Measurements from ENCODE around the gene CROCC2. TPM values are rescaled to one million over a fixed set of nuclear protein-coding genes. Genes with fewer than 3 reads are reported as not detected.

Gene CROCC2
- polyA plus RNA-seq, 2 of the 4 experiments (the other 2 are of a cell fraction), result not detected

DNA sequence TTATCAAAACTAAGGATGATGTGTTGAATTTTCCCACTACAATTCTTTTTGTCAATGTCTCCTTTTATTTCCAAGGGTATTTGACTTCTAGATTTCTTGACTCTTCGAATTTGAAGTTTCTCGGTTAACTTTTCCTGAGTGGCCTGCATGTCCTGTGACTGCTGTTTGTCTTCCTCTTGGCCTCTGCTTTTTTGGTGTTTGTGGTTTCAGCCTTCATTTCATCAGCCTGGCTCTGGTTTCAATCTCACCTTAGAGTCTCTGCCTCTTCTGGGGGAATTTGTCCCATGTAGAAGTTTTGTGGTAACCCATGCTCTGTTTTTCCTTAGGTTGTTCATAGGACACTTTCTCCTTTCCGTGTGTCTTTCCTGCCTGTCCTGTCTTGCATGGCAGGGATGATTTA lies 64.0 kb downstream of the CROCC2 start (continued):
- TF ChIP-seq, protein P1, sequence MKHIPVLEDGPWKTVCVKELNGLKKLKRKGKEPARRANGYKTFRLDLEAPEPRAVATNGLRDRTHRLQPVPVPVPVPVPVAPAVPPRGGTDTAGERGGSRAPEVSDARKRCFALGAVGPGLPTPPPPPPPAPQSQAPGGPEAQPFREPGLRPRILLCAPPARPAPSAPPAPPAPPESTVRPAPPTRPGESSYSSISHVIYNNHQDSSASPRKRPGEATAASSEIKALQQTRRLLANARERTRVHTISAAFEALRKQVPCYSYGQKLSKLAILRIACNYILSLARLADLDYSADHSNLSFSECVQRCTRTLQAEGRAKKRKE (CRISPR knock-in tag; IDR thresholded peaks at IDR 0.05; ENCODE audit: low read depth), result no peak
- TF ChIP-seq, protein P2, sequence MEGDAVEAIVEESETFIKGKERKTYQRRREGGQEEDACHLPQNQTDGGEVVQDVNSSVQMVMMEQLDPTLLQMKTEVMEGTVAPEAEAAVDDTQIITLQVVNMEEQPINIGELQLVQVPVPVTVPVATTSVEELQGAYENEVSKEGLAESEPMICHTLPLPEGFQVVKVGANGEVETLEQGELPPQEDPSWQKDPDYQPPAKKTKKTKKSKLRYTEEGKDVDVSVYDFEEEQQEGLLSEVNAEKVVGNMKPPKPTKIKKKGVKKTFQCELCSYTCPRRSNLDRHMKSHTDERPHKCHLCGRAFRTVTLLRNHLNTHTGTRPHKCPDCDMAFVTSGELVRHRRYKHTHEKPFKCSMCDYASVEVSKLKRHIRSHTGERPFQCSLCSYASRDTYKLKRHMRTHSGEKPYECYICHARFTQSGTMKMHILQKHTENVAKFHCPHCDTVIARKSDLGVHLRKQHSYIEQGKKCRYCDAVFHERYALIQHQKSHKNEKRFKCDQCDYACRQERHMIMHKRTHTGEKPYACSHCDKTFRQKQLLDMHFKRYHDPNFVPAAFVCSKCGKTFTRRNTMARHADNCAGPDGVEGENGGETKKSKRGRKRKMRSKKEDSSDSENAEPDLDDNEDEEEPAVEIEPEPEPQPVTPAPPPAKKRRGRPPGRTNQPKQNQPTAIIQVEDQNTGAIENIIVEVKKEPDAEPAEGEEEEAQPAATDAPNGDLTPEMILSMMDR (IDR thresholded peaks at IDR 0.05), result no peak
- no peak for TF ChIP-seq ESRRA (IDR thresholded peaks at IDR 0.05; ENCODE audit: borderline replicate concordance, low read length)
- TF ChIP-seq RNF2 (IDR thresholded peaks at IDR 0.05; ENCODE audit: borderline replicate concordance, low read depth), result no peak
- TF ChIP-seq, protein P3, sequence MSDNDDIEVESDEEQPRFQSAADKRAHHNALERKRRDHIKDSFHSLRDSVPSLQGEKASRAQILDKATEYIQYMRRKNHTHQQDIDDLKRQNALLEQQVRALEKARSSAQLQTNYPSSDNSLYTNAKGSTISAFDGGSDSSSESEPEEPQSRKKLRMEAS (IDR thresholded peaks at IDR 0.05), result no peak
- TF ChIP-seq KDM1A (IDR thresholded peaks at IDR 0.05; ENCODE audit: low read depth), result no peak
- no peak for TF ChIP-seq CBX8 (IDR thresholded peaks at IDR 0.05)
- TF ChIP-seq RCOR1 (IDR thresholded peaks at IDR 0.05; ENCODE audit: low read depth, low read length), result no peak

DNA sequence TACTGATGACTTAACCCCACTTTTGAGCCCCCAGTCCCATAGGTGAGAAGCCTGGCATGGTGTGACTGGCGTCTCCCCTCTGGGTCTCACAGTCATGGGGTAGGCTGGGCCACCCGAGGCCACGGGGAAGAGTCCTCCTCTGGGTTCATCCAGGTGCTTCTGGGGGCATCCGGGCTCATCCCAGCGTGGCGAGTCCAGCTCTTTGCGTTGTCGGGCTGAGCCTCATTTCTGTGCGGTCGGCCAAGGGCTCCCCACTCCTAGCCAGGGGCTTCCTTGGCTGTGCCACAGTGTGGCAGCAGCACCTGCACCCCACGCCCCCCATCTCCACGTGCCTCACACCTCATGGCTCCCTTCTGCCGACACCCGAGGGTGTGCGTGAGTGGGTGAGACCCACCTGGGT lies 64.7 kb downstream of the CROCC2 start:
- POLR2A ChIA-PET, result no interaction called here
- Histone ChIP-seq H3K4me3 (no peak overlapping the region), H3K4me1 (no peaks in the 10 kb centered on the region), H3K9me3 (no peaks in the 10 kb centered on the region), H3K27ac (no peak overlapping the region), H3K4me2 (no peak overlapping the region)
- CTCF ChIA-PET, result interaction anchor here (0.7 to 1.7 kb wide), 3 partner anchors 13 to 79 kb away, joined by 3 to 4 read pairs (median 3); no protein-coding TSS in a partner anchor
- WGBS (ENCODE audit: missing lambda C conversion rate), result 45% methylated on average over 5 of the region's 15 CpGs
- no peak for FAIRE-seq
- no peak for DNase-seq (ENCODE audit: low read depth in 1 of 2, low spot score in 1 of 2)
- no peak for ATAC-seq
- no peak for TF ChIP-seq ZC3H11A (IDR thresholded peaks at IDR 0.05)
- TF ChIP-seq, protein P4, sequence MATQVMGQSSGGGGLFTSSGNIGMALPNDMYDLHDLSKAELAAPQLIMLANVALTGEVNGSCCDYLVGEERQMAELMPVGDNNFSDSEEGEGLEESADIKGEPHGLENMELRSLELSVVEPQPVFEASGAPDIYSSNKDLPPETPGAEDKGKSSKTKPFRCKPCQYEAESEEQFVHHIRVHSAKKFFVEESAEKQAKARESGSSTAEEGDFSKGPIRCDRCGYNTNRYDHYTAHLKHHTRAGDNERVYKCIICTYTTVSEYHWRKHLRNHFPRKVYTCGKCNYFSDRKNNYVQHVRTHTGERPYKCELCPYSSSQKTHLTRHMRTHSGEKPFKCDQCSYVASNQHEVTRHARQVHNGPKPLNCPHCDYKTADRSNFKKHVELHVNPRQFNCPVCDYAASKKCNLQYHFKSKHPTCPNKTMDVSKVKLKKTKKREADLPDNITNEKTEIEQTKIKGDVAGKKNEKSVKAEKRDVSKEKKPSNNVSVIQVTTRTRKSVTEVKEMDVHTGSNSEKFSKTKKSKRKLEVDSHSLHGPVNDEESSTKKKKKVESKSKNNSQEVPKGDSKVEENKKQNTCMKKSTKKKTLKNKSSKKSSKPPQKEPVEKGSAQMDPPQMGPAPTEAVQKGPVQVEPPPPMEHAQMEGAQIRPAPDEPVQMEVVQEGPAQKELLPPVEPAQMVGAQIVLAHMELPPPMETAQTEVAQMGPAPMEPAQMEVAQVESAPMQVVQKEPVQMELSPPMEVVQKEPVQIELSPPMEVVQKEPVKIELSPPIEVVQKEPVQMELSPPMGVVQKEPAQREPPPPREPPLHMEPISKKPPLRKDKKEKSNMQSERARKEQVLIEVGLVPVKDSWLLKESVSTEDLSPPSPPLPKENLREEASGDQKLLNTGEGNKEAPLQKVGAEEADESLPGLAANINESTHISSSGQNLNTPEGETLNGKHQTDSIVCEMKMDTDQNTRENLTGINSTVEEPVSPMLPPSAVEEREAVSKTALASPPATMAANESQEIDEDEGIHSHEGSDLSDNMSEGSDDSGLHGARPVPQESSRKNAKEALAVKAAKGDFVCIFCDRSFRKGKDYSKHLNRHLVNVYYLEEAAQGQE (IDR thresholded peaks at IDR 0.05), result no peak
- TF ChIP-seq NR3C1 (IDR thresholded peaks at IDR 0.05), result no peak
- TF ChIP-seq, protein P5, sequence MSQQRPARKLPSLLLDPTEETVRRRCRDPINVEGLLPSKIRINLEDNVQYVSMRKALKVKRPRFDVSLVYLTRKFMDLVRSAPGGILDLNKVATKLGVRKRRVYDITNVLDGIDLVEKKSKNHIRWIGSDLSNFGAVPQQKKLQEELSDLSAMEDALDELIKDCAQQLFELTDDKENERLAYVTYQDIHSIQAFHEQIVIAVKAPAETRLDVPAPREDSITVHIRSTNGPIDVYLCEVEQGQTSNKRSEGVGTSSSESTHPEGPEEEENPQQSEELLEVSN (IDR thresholded peaks at IDR 0.05; ENCODE audit: borderline replicate concordance, low read depth), result no peak

DNA sequence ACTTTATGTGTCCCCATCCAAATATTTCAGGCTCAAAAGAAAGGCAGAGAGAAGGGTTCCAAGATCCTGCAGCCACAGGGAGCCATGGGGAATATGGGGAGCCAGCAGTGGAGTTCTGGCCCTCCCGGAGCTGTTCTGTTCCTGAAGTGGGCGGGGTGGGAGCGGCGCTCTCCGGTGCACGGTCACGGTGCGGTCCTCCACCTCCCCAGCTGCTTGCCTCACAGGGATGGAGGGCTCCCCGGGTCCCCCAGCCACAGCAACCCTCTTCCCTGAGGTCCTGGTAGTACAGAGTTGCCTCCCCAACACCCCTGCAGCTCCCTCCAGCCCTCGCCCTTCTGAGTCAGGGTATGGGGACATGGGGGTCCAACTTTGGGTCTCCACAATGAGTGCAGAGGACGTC lies 66.1 kb downstream of the CROCC2 start:
- Histone ChIP-seq H3K4me1 (no peaks in the 10 kb centered on the region), H3K4me2 (no peak overlapping the region), H3K27ac (no peak overlapping the region), H3K9me3 (no peaks in the 10 kb centered on the region), H3K4me3 (no peak overlapping the region)
- FAIRE-seq (no peak), DNase-seq (ENCODE audit: low read depth in 1 of 2, low spot score in 1 of 2) (no peak), ATAC-seq (no peak)
- WGBS (ENCODE audit: missing lambda C conversion rate), result 38% methylated on average over 11 of the region's 11 CpGs
- CTCF ChIA-PET, result interaction anchor here (0.9 to 1.9 kb wide), 5 partner anchors 11 to 121 kb away, joined by 3 to 10 read pairs (median 4); no protein-coding TSS in a partner anchor
- POLR2A ChIA-PET, result no interaction called here
- TF ChIP-seq FOXS1 (CRISPR knock-in tag; IDR thresholded peaks at IDR 0.05) (no peak), PHF8 (IDR thresholded peaks at IDR 0.05; ENCODE audit: borderline replicate concordance, low read depth) (no peak), RCOR1 (IDR thresholded peaks at IDR 0.05; ENCODE audit: low read depth, low read length) (no peak), HDAC2 (IDR thresholded peaks at IDR 0.05) (no peak), SREBF2 (IDR thresholded peaks at IDR 0.05) (no peak), RFX5 (IDR thresholded peaks at IDR 0.05) (no peak), ZNF302 (CRISPR knock-in tag; IDR thresholded peaks at IDR 0.05) (no peak), ESRRA (IDR thresholded peaks at IDR 0.05; ENCODE audit: borderline replicate concordance, low read length) (no peak), ZSCAN20 (CRISPR knock-in tag; IDR thresholded peaks at IDR 0.05) (no peak), KDM5A (IDR thresholded peaks at IDR 0.05) (no peak)
- TF ChIP-seq, protein P3 (IDR thresholded peaks at IDR 0.05), result no peak
- TF ChIP-seq, protein P1 (CRISPR knock-in tag; IDR thresholded peaks at IDR 0.05; ENCODE audit: low read depth), result no peak
- TF ChIP-seq, protein P2 (IDR thresholded peaks at IDR 0.05), result no peak
- TF ChIP-seq, protein P6, sequence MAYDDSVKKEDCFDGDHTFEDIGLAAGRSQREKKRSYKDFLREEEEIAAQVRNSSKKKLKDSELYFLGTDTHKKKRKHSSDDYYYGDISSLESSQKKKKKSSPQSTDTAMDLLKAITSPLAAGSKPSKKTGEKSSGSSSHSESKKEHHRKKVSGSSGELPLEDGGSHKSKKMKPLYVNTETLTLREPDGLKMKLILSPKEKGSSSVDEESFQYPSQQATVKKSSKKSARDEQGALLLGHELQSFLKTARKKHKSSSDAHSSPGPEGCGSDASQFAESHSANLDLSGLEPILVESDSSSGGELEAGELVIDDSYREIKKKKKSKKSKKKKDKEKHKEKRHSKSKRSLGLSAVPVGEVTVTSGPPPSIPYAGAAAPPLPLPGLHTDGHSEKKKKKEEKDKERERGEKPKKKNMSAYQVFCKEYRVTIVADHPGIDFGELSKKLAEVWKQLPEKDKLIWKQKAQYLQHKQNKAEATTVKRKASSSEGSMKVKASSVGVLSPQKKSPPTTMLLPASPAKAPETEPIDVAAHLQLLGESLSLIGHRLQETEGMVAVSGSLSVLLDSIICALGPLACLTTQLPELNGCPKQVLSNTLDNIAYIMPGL (CRISPR knock-in tag; IDR thresholded peaks at IDR 0.05; ENCODE audit: borderline replicate concordance), result no peak
